ENCODE measurements around the gene LRIT2. TPM values are rescaled to one million over a fixed set of nuclear protein-coding genes. Genes with fewer than 3 reads are reported as not detected.

LRIT2 gene
- total RNA-seq, 1 experiment from 2014 or later, result not detected

DNA sequence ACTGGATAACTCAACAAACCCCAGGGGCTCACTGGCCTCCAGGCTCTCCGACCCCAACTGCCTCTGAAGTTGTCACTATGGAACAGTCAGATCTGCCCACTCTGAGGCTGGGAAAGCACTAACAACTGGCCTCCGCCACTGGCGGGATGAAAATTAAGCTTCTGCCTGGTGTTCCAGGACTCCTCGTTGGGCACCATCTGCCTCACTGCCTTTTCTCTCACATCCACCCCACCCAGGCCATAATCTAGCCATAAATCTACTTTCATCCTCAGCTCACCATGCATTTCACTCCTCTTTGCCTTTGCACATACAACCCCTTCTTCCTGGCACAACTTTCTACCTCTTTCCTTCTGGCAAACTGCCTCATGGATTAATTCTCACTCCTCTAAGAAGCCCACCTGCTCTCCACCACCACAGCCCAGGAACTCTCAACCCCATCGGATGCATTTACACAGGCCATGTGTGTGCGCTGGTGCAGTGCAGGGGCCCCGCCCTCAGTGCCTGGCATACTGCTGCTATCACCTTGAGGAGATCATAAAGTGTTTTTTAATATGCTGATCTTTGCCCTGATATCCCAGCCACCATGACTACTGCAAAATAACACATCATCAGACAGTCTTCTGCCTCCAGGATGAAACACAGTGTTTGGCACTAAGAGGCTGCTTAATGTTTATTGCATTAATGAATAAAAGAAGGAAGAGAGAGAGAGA, 27.0 kb downstream of the LRIT2 start (continued):
- TF ChIP-seq, protein P1, sequence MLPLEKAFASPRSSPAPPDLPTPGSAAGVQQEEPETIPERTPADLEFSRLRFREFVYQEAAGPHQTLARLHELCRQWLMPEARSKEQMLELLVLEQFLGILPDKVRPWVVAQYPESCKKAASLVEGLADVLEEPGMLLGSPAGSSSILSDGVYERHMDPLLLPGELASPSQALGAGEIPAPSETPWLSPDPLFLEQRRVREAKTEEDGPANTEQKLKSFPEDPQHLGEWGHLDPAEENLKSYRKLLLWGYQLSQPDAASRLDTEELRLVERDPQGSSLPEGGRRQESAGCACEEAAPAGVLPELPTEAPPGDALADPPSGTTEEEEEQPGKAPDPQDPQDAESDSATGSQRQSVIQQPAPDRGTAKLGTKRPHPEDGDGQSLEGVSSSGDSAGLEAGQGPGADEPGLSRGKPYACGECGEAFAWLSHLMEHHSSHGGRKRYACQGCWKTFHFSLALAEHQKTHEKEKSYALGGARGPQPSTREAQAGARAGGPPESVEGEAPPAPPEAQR (CRISPR knock-in tag; IDR thresholded peaks at IDR 0.05), result no peak
- TF ChIP-seq, protein P2, sequence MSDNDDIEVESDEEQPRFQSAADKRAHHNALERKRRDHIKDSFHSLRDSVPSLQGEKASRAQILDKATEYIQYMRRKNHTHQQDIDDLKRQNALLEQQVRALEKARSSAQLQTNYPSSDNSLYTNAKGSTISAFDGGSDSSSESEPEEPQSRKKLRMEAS (CRISPR knock-in tag; IDR thresholded peaks at IDR 0.05), result no peak
- no peak for TF ChIP-seq ETV6 (CRISPR knock-in tag; IDR thresholded peaks at IDR 0.05)
- no peak for TF ChIP-seq NFATC4 (CRISPR knock-in tag; IDR thresholded peaks at IDR 0.05)
- TF ChIP-seq ZNF121 (CRISPR knock-in tag; IDR thresholded peaks at IDR 0.05), result no peak

DNA sequence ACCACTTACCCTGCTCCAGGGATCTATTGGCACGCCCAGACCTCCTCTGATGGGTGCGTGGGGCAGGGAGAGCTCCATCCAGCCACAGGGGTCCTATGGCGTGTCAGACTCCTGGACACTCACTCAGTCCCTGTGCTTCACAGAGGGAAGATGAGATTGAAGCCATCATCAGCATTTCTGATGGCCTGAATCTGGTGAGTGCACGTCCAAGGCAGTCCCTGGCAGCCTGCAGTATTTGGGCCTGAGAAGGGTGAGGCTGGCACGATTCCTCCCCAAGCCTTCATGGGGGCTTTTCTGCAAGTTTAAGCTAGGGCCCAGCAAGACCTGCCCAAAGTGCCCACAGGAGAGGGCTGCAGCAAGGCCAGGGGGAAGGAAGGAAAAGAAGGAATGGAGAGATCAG, 27.7 kb downstream of the LRIT2 start:
- CTCF ChIA-PET, result interaction anchor here (0.6 to 1.7 kb wide), 2 partner anchors 50 to 175 kb away, joined by 3 to 7 read pairs; no protein-coding TSS in a partner anchor
- H3K27ac Mint-ChIP-seq, result no peak overlapping the region
- H3K36me3 Mint-ChIP-seq, result no peaks in the 10 kb centered on the region
- TF ChIP-seq, protein P2 (CRISPR knock-in tag; IDR thresholded peaks at IDR 0.05), result no peak
- TF ChIP-seq NFATC4 (CRISPR knock-in tag; IDR thresholded peaks at IDR 0.05) (no peak), ZNF232 (CRISPR knock-in tag; IDR thresholded peaks at IDR 0.05) (no peak), NFE2L1 (CRISPR knock-in tag; IDR thresholded peaks at IDR 0.05) (no peak), GTF2I (CRISPR knock-in tag; conservative IDR thresholded peaks at IDR 0.05) (no peak), IRF2 (CRISPR knock-in tag; IDR thresholded peaks at IDR 0.05; ENCODE audit: borderline replicate concordance, low read depth) (no peak), JAZF1 (CRISPR knock-in tag; IDR thresholded peaks at IDR 0.05) (no peak)
- TF ChIP-seq, protein P3, sequence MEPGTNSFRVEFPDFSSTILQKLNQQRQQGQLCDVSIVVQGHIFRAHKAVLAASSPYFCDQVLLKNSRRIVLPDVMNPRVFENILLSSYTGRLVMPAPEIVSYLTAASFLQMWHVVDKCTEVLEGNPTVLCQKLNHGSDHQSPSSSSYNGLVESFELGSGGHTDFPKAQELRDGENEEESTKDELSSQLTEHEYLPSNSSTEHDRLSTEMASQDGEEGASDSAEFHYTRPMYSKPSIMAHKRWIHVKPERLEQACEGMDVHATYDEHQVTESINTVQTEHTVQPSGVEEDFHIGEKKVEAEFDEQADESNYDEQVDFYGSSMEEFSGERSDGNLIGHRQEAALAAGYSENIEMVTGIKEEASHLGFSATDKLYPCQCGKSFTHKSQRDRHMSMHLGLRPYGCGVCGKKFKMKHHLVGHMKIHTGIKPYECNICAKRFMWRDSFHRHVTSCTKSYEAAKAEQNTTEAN (CRISPR knock-in tag; IDR thresholded peaks at IDR 0.05), result no peak
- TF ChIP-seq, protein P4, sequence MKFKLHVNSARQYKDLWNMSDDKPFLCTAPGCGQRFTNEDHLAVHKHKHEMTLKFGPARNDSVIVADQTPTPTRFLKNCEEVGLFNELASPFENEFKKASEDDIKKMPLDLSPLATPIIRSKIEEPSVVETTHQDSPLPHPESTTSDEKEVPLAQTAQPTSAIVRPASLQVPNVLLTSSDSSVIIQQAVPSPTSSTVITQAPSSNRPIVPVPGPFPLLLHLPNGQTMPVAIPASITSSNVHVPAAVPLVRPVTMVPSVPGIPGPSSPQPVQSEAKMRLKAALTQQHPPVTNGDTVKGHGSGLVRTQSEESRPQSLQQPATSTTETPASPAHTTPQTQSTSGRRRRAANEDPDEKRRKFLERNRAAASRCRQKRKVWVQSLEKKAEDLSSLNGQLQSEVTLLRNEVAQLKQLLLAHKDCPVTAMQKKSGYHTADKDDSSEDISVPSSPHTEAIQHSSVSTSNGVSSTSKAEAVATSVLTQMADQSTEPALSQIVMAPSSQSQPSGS (CRISPR knock-in tag; IDR thresholded peaks at IDR 0.05; ENCODE audit: borderline replicate concordance, low read depth), result no peak
- H3K9me3 Mint-ChIP-seq, result no peaks in the 10 kb centered on the region
- DNase-seq (ENCODE audit: low spot score) (no peak), ATAC-seq (no peak)
- H3K27me3 Mint-ChIP-seq (ENCODE audit: low read depth), result peaks cover 48% of the 10 kb centered on the region
- POLR2A ChIA-PET, result no interaction called here
- H3K4me3 Mint-ChIP-seq, result no peak overlapping the region
- H3K4me1 Mint-ChIP-seq, result peaks cover 9% of the 10 kb centered on the region; the same call in 1 of the 2 replicates

DNA sequence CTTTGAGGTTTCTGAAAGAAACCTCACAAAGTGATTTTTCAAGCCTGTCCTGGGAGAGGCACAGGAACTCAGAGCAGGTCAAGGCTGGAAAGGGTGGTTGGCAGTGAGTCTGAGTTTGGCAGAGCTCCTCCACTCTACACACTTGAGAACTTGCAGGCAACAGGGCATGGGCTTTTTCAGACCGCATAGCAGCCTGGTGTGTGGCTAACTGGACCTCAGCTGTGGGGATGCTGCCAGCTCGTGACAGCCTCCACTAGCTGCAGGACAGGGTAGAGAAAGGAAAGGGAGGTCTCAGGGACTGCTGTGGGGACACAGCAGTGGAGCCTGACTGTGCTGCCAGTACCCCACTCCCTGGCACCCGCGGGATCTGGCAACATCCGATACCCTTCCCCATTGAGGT, 28.4 kb downstream of the LRIT2 start:
- peaks cover 9% of the 10 kb centered on the region; the same call in 1 of the 2 replicates for H3K4me1 Mint-ChIP-seq
- ChIA-PET CTCF (interaction anchor here (1.7 kb wide), 1 partner anchor 49 kb away, joined by 7 read pairs; no protein-coding TSS in a partner anchor), POLR2A (interaction anchor here (1.0 kb wide), 1 partner anchor 9 kb away, joined by 3 read pairs; no protein-coding TSS in a partner anchor)
- ATAC-seq, result no peak
- H3K9me3 Mint-ChIP-seq, result no peaks in the 10 kb centered on the region
- TF ChIP-seq, protein P5, sequence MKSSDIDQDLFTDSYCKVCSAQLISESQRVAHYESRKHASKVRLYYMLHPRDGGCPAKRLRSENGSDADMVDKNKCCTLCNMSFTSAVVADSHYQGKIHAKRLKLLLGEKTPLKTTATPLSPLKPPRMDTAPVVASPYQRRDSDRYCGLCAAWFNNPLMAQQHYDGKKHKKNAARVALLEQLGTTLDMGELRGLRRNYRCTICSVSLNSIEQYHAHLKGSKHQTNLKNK (CRISPR knock-in tag; IDR thresholded peaks at IDR 0.05), result no peak
- TF ChIP-seq JAZF1 (CRISPR knock-in tag; IDR thresholded peaks at IDR 0.05) (no peak), TEAD4 (CRISPR knock-in tag; IDR thresholded peaks at IDR 0.05) (no peak), NR2C2 (CRISPR knock-in tag; IDR thresholded peaks at IDR 0.05) (no peak), OVOL2 (CRISPR knock-in tag; IDR thresholded peaks at IDR 0.05; ENCODE audit: borderline replicate concordance) (no peak), KAT7 (CRISPR knock-in tag; IDR thresholded peaks at IDR 0.05; ENCODE audit: borderline replicate concordance) (no peak)
- TF ChIP-seq, protein P6, sequence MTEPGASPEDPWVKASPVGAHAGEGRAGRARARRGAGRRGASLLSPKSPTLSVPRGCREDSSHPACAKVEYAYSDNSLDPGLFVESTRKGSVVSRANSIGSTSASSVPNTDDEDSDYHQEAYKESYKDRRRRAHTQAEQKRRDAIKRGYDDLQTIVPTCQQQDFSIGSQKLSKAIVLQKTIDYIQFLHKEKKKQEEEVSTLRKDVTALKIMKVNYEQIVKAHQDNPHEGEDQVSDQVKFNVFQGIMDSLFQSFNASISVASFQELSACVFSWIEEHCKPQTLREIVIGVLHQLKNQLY (CRISPR knock-in tag; IDR thresholded peaks at IDR 0.05), result no peak
- no peak overlapping the region for H3K4me3 Mint-ChIP-seq
- H3K27me3 Mint-ChIP-seq (ENCODE audit: low read depth), result peaks cover 55% of the 10 kb centered on the region
- no peak overlapping the region for H3K27ac Mint-ChIP-seq
- DNase-seq (ENCODE audit: low spot score), result no peak
- H3K36me3 Mint-ChIP-seq, result no peaks in the 10 kb centered on the region
